Lower leg skin (tissue), 4 donors: ENCODE data around the gene PSMB9. TPM values are rescaled to one million over a fixed set of nuclear protein-coding genes. Genes with fewer than 3 reads are reported as not detected.

ENCODE experiments used
- DNase-seq, 2 donors: peaks; one replicate each; pipeline ENCODE4 v3.0.0-alpha.2; 2019; ENCODE audit warnings: low spot score in 2 of 2
- H3K4me3 ChIP-seq: fragments of 200-600 bp; sonication (generic); 2 replicates; pipeline ENCODE4 v1.5.1; 2017; ENCODE audit warnings: mild to moderate bottlenecking, low read depth; ENCODE audit not compliant: poor library complexity, severe bottlenecking
- CTCF ChIP-seq, 3 donors: fragments of 450-650 bp; IDR thresholded peaks; one replicate each; pipeline ENCODE4 v1.5.1; 2016; ENCODE audit warnings: antibody characterized with exemption in 3 of 3, mild to moderate bottlenecking in 3 of 3, moderate library complexity in 2 of 3
- POLR2A ChIP-seq, 2 donors: fragments of 450-650 bp; IDR thresholded peaks; one replicate each; pipeline ENCODE4 v1.6.1; 2016 to 2017; ENCODE audit warnings: antibody characterized with exemption in 2 of 2, mild to moderate bottlenecking in 1 of 2, moderate library complexity in 1 of 2
- WGBS, 2 donors: methylation state at CpG; one replicate each; pipeline ENCODE4 v1.1.5; 2018; 5-methylcytosine and 5-hydroxymethylcytosine counted together
- intact Hi-C: fragments of 100-400 bp; cut with DNase I; formaldehyde crosslinking; loops from one replicate; pipeline ENCODE4 v1.15.0; 2023; ENCODE audit warnings: low total_unique reads
- total RNA-seq, 4 donors: library from RNA; depleted of rRNA; stranded (reverse); fragments of >200 nt; gene quantifications; one replicate each; pipeline ENCODE4 v1.1.0, GENCODE V29; 2016

The PSMB9 gene
- total RNA-seq, 4 donors from 2014 or later, result 25.4 to 29.9 (median 28.1) TPM

- DNase-seq, result no peak
- intact Hi-C loops, result no loop called here
- no peak within 1 kb of the TSS for H3K4me3 ChIP-seq
- WGBS, 2 donors, result 12 to 25% methylated on average over 3 of the region's 3 CpGs
- TF ChIP-seq POLR2A (IDR thresholded peaks at IDR 0.05) (no peak), CTCF (IDR thresholded peaks at IDR 0.05) (no peak)
Observed at GRCh38 chr6:32816746-32817204, 37.2 kb upstream of the PSMB9 start, which contains the start of gene HLA-DOB. Gene HLA-DOB, minus strand, starts transcription at chr6:32817002. Its CDS starts 51 bp downstream, at chr6:32816951.

- intact Hi-C loops, result no loop called here
- no peak for DNase-seq
- H3K4me3 ChIP-seq, result no peak overlapping the region
- WGBS, 2 donors, result 72 to 85% methylated on average over 2 of the region's 2 CpGs
- no peak for TF ChIP-seq POLR2A (IDR thresholded peaks at IDR 0.05)
- TF ChIP-seq CTCF (IDR thresholded peaks at IDR 0.05), result no peak
Observed at GRCh38 chr6:32818867-32819266, 35.1 kb upstream of the PSMB9 start.

- DNase-seq, result no peak
- WGBS, 2 donors, result 38 to 41% methylated on average over 3 of the region's 3 CpGs
- TF ChIP-seq CTCF (IDR thresholded peaks at IDR 0.05) (no peak), POLR2A (IDR thresholded peaks at IDR 0.05) (no peak)
- intact Hi-C loops, result no loop called here
- no peak overlapping the region for H3K4me3 ChIP-seq
Observed at GRCh38 chr6:32819729-32820128, 34.3 kb upstream of the PSMB9 start.

- intact Hi-C loops, result no loop called here
- DNase-seq, result no peak
- no peak overlapping the region for H3K4me3 ChIP-seq
- TF ChIP-seq CTCF (IDR thresholded peaks at IDR 0.05) (no peak), POLR2A (IDR thresholded peaks at IDR 0.05) (no peak)
- WGBS, 2 donors, result 53 to 60% methylated on average over 2 of the region's 2 CpGs
Observed at GRCh38 chr6:32825966-32826365, 28.0 kb upstream of the PSMB9 start.

- intact Hi-C loops, result no loop called here
- no peak overlapping the region for H3K4me3 ChIP-seq
- DNase-seq, result no peak
- 65 to 68% methylated on average over 3 of the region's 3 CpGs for WGBS, 2 donors
- no peak for TF ChIP-seq CTCF (IDR thresholded peaks at IDR 0.05)
- no peak for TF ChIP-seq POLR2A (IDR thresholded peaks at IDR 0.05)
Observed at GRCh38 chr6:32827025-32827424, 27.0 kb upstream of the PSMB9 start.

- 76 to 78% methylated on average over 7 of the region's 7 CpGs for WGBS, 2 donors
- intact Hi-C loops, result no loop called here
- no peak overlapping the region for H3K4me3 ChIP-seq
- TF ChIP-seq CTCF (IDR thresholded peaks at IDR 0.05), result no peak
- TF ChIP-seq POLR2A (IDR thresholded peaks at IDR 0.05), result no peak
- no peak for DNase-seq
Observed at GRCh38 chr6:32829495-32829894, 24.5 kb upstream of the PSMB9 start.
